HEK293 (cell line): ENCODE measurements around the gene R3HDML.
A peak's percentile ranks its signal among the peaks of the same experiment; 100 is the strongest.

Experiments
- CTCF ChIA-PET: fragments of 350-600 bp; formaldehyde crosslinking; extraction: SDS; loops from one replicate; lab custom pipeline; 2021; ENCODE audit warnings: antibody characterized with exemption; lab: Yijun Ruan, JAX
- POLR2A ChIA-PET: fragments of 300-600 bp; formaldehyde crosslinking; extraction: SDS; loops from one replicate; lab custom pipeline; 2020; ENCODE audit warnings: antibody characterized with exemption, inconsistent platforms; lab: Yijun Ruan, JAX
- H3K27ac ChIP-seq: fragments of 200-500 bp; sonication (Bioruptor generic); 2 replicates; pipeline ENCODE4 v1.5.1; 2014; ENCODE audit warnings: low read depth, low read length, control low read depth, inconsistent platforms; ENCODE audit errors: extremely low read depth
- H3K36me3 ChIP-seq, 2 experiments: fragments of 200-500 bp in 1 of 2; sonication (Bioruptor generic) in 1 of 2; 1 replicate in 1 of 2; 2 replicates in 1 of 2; pipeline ENCODE4 v1.5.1; 2014 to 2017; ENCODE audit warnings: inconsistent platforms in 2 of 2, low read length in 2 of 2; ENCODE audit not compliant: control insufficient read depth in 2 of 2, insufficient read depth in 1 of 2
- H3K4me1 ChIP-seq: fragments of 200-500 bp; sonication (Bioruptor generic); 2 replicates; pipeline ENCODE4 v1.5.1; 2014; ENCODE audit warnings: mild to moderate bottlenecking, low read length, inconsistent platforms; ENCODE audit not compliant: control insufficient read depth, insufficient read depth
- H3K4me3 ChIP-seq: 2 replicates; pipeline ENCODE4 v1.5.1; 2011; ENCODE audit warnings: low read depth, mild to moderate bottlenecking, control low read depth, low read length, moderate library complexity
- H3K9me3 ChIP-seq: fragments of 200-500 bp; sonication (Bioruptor generic); 2 replicates; pipeline ENCODE4 v1.5.1; 2014; ENCODE audit warnings: low read depth, low read length, inconsistent platforms; ENCODE audit not compliant: control insufficient read depth, insufficient read depth
- AEBP2 ChIP-seq: fragments of 450-650 bp; formaldehyde crosslinking; IDR thresholded peaks from 2 replicates; pipeline ENCODE4 v1.5.1; 2016; ENCODE audit warnings: missing biosample characterization, missing genetic modification characterization, borderline replicate concordance
- EGR2 ChIP-seq: fragments of 450-650 bp; formaldehyde crosslinking; IDR thresholded peaks from 2 replicates; pipeline ENCODE4 v1.5.1; 2016; ENCODE audit warnings: low read depth, missing biosample characterization, missing genetic modification characterization
- ELK4 ChIP-seq: IDR thresholded peaks from 2 replicates; pipeline ENCODE4 v1.6.1; 2011; ENCODE audit warnings: mild to moderate bottlenecking, low read depth, low read length, borderline replicate concordance
- GLI2 ChIP-seq: fragments of 450-650 bp; formaldehyde crosslinking; IDR thresholded peaks from 2 replicates; pipeline ENCODE4; 2017; ENCODE audit warnings: missing biosample characterization, missing genetic modification characterization, low read depth, borderline replicate concordance
- PRDM10 ChIP-seq: fragments of 450-650 bp; formaldehyde crosslinking; IDR thresholded peaks from 2 replicates; pipeline ENCODE4 v1.5.1; 2016; ENCODE audit warnings: missing biosample characterization, missing genetic modification characterization
- SALL2 ChIP-seq: fragments of 450-650 bp; formaldehyde crosslinking; IDR thresholded peaks from 2 replicates; pipeline ENCODE4 v1.5.0; 2017; ENCODE audit warnings: missing biosample characterization, mild to moderate bottlenecking, missing genetic modification characterization, borderline replicate concordance
- SETDB1 ChIP-seq: IDR thresholded peaks from one replicate; pipeline ENCODE4 v1.6.1; 2017; ENCODE audit warnings: mild to moderate bottlenecking, low read length, moderate library complexity, mixed read lengths; ENCODE audit not compliant: insufficient read length
- WT1 ChIP-seq: fragments of 450-650 bp; formaldehyde crosslinking; IDR thresholded peaks from 2 replicates; pipeline ENCODE4 v1.5.1; 2016; ENCODE audit warnings: missing biosample characterization, missing genetic modification characterization
- ZBTB21 ChIP-seq: fragments of 450-650 bp; formaldehyde crosslinking; IDR thresholded peaks from 2 replicates; pipeline ENCODE4 v1.5.1; 2017; ENCODE audit warnings: missing biosample characterization, missing genetic modification characterization
- ZFHX2 ChIP-seq: fragments of 450-650 bp; formaldehyde crosslinking; conservative IDR thresholded peaks from 2 replicates; pipeline ENCODE4 v1.5.1; 2016; ENCODE audit warnings: missing biosample characterization, missing genetic modification characterization
- ZNF112 ChIP-seq: fragments of 450-650 bp; formaldehyde crosslinking; IDR thresholded peaks from 2 replicates; pipeline ENCODE4 v1.5.0; 2017; ENCODE audit warnings: missing biosample characterization, missing genetic modification characterization
- ZNF18 ChIP-seq: fragments of 450-650 bp; formaldehyde crosslinking; IDR thresholded peaks from 2 replicates; pipeline ENCODE4 v1.5.1; 2016; ENCODE audit warnings: missing biosample characterization, missing genetic modification characterization
- ZNF302 ChIP-seq: fragments of 450-650 bp; formaldehyde crosslinking; IDR thresholded peaks from 2 replicates; pipeline ENCODE4 v1.5.1; 2016; ENCODE audit warnings: missing biosample characterization, missing genetic modification characterization, low read depth
- ZNF324 ChIP-seq: fragments of 450-650 bp; formaldehyde crosslinking; IDR thresholded peaks from 2 replicates; pipeline ENCODE4 v1.5.1; 2016; ENCODE audit warnings: missing biosample characterization, missing genetic modification characterization
- ZNF350 ChIP-seq: fragments of 450-650 bp; formaldehyde crosslinking; IDR thresholded peaks from 2 replicates; pipeline ENCODE4 v1.5.0; 2017; ENCODE audit warnings: missing biosample characterization, mild to moderate bottlenecking, missing genetic modification characterization
- ZNF366 ChIP-seq: fragments of 450-650 bp; formaldehyde crosslinking; conservative IDR thresholded peaks from 2 replicates; pipeline ENCODE4 v1.5.1; 2016; ENCODE audit warnings: missing biosample characterization, missing genetic modification characterization
- ZNF518A ChIP-seq: fragments of 450-650 bp; formaldehyde crosslinking; conservative IDR thresholded peaks from 2 replicates; pipeline ENCODE4 v1.5.1; 2016; ENCODE audit warnings: low read depth, missing biosample characterization, missing genetic modification characterization
- ZNF791 ChIP-seq: fragments of 450-650 bp; formaldehyde crosslinking; IDR thresholded peaks from 2 replicates; pipeline ENCODE4 v1.5.1; 2016; ENCODE audit warnings: missing biosample characterization, missing genetic modification characterization

R3HDML gene

GRCh38 chr20:44358776-44359175 lies 21.9 kb downstream of the R3HDML start (continued):
- no peak for TF ChIP-seq ZNF518A (tag by site-specific recombination)
- no peak for TF ChIP-seq ELK4
- no peak for TF ChIP-seq SALL2 (tag by site-specific recombination)
- no peak for TF ChIP-seq ZNF302 (tag by site-specific recombination)
- no peak for TF ChIP-seq AEBP2 (tag by site-specific recombination)
- no peak for TF ChIP-seq ZNF350 (tag by site-specific recombination)
- no peak for TF ChIP-seq ZBTB21 (tag by site-specific recombination)
- no peak for TF ChIP-seq PRDM10 (tag by site-specific recombination)
- TF ChIP-seq GLI2: no peak
- TF ChIP-seq ZNF18: no peak
- TF ChIP-seq ZNF112 (tag by site-specific recombination): no peak
- TF ChIP-seq WT1 (tag by site-specific recombination): no peak

GRCh38 chr20:44360221-44360620 lies 23.4 kb downstream of the R3HDML start:
- no peaks in the 10 kb centered on the region for H3K9me3 ChIP-seq
- no peaks in the 10 kb centered on the region for H3K36me3 ChIP-seq
- POLR2A ChIA-PET: no interaction called here
- CTCF ChIA-PET: interaction anchor here (0.5 to 1.2 kb wide), 2 partner anchors 47 to 89 kb away, joined by 5 read pairs; no protein-coding TSS in a partner anchor
- H3K4me3 ChIP-seq: no peak overlapping the region
- no peaks in the 10 kb centered on the region for H3K4me1 ChIP-seq
- H3K27ac ChIP-seq: no peak overlapping the region
- peak; percentile 50; the same call in 1 of the 2 replicates for TF ChIP-seq ZNF791 (tag by site-specific recombination)
- TF ChIP-seq ZNF366 (tag by site-specific recombination): peak; percentile 75
- TF ChIP-seq ZNF324 (tag by site-specific recombination): no peak
- TF ChIP-seq SETDB1: no peak
- 0 out of 2 replicates have a peak, but pooled peaks have one; percentile 15 for TF ChIP-seq ZFHX2 (tag by site-specific recombination)
- peak; percentile 77 for TF ChIP-seq EGR2 (tag by site-specific recombination)
